MG63 (cell line): Measurements from ENCODE around the gene TGIF1. TPM values are rescaled to one million over a fixed set of nuclear protein-coding genes. Genes with fewer than 3 reads are reported as not detected.

Experiments
- DNase-seq: peaks from one replicate; pipeline ENCODE4 v3.0.0-alpha.2; 2020
- H3K27me3 ChIP-seq: fragments of 250-450 bp; sonication (Bioruptor Pico); 2 replicates; pipeline ENCODE4 v1.5.1; 2020; ENCODE audit warnings: mild to moderate bottlenecking, moderate library complexity
- H3K36me3 ChIP-seq: fragments of 250-450 bp; sonication (Bioruptor Pico); 2 replicates; pipeline ENCODE4 v1.5.1; 2020; ENCODE audit warnings: mild to moderate bottlenecking, moderate library complexity
- H3K4me3 ChIP-seq: fragments of 250-450 bp; sonication (Bioruptor Pico); 2 replicates; pipeline ENCODE4 v1.5.1; 2020; ENCODE audit warnings: mild to moderate bottlenecking, moderate library complexity
- H3K9me3 ChIP-seq: fragments of 250-450 bp; sonication (Bioruptor Pico); 2 replicates; pipeline ENCODE4 v1.5.1; 2020; ENCODE audit warnings: mild to moderate bottlenecking, moderate library complexity
- total RNA-seq: library from RNA; depleted of rRNA; stranded (reverse); fragments of >200 nt; shearing (Covaris generic); gene quantifications from 2 replicates; pipeline ENCODE4 v1.2.3, GENCODE V29; 2014; ENCODE audit warnings: low replicate concordance

The TGIF1 gene
- total RNA-seq, 1 experiment from 2014 or later = 28.2 TPM

DNA sequence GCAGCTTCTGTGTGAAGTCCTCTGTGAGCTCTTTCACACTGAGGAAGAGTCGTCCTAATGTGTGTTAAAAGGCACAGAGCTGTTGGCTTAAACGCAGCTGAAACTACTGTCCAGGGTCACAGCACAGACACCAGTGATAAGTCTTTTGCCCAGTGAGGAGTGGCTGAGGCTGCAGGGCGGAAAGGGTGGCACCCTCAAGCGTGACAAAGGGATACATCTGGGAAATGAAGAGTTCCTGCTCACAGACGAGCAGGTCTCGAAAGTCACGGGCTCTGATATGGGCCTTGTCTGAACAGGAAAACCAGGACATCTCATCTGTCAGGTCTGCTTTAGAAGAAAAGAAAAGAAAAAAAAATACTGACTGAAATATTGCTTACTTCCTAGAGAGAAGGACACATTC, 36.5 kb downstream of the TGIF1 start:
- no peaks in the 10 kb centered on the region for H3K36me3 ChIP-seq
- H3K27me3 ChIP-seq = no peaks in the 10 kb centered on the region
- DNase-seq = no peak
- no peak overlapping the region for H3K4me3 ChIP-seq
- no peaks in the 10 kb centered on the region for H3K9me3 ChIP-seq

GRCh38 chr18:3489462-3489861, 39.5 kb downstream of the TGIF1 start:
- H3K27me3 ChIP-seq = no peaks in the 10 kb centered on the region
- DNase-seq = no peak
- no peak overlapping the region for H3K4me3 ChIP-seq
- no peaks in the 10 kb centered on the region for H3K9me3 ChIP-seq
- no peaks in the 10 kb centered on the region for H3K36me3 ChIP-seq

DNA sequence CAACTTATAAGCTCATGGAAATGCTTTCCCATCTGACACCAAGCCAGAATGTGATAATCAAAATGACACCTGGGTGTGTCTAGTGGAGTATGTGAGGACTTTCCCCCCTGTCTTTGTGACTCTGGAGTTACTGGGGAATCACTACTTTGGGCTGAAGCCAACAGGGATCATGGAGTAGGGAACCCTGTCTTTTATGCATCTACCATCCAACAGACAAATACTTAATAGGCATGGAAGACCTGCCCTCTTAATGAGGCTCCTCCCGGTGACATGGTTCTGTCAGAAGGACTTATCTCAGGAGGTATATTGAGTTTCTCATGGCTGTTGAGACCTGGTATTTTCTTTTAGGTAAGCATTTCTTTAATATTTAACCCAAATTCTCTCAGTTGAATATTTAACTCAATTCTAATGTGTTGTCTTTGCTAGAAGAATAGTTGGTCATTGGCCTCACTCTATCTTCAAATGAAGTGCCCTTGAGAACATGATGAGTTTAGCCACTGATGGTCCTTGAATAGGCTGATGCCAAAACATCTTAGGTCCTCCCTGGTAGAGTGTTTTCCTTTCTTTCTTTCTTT, 42.1 kb downstream of the TGIF1 start:
- Histone ChIP-seq H3K36me3 (no peaks in the 10 kb centered on the region), H3K27me3 (no peaks in the 10 kb centered on the region), H3K9me3 (no peaks in the 10 kb centered on the region), H3K4me3 (no peak overlapping the region)
- no peak for DNase-seq

DNA sequence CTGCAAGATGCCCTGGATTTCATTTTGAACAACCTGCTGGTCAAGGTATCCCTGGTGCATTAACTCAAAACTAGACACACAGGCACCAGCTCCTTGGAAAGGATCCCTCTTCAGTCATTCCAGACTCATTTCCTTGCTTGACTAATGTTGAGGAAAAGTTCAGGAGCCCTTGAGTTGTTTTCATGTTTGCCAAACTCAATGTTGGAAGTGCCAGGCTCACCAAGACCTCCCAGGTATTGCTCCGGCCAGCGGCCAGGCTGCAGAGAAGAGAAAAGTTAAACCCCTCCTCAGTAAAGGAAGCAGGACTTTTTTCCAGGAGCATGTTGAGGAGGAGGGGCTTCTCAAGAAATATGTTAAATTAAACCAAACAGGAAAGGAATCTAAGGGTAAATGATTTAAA, 42.7 kb downstream of the TGIF1 start:
- Histone ChIP-seq H3K36me3 (no peaks in the 10 kb centered on the region), H3K4me3 (no peak overlapping the region), H3K9me3 (no peaks in the 10 kb centered on the region), H3K27me3 (no peaks in the 10 kb centered on the region)
- no peak for DNase-seq

GRCh38 chr18:3493501-3494244, 43.7 kb downstream of the TGIF1 start:
- Histone ChIP-seq H3K4me3 (no peak overlapping the region), H3K36me3 (no peaks in the 10 kb centered on the region), H3K9me3 (no peaks in the 10 kb centered on the region), H3K27me3 (no peaks in the 10 kb centered on the region)
- DNase-seq = no peak

DNA sequence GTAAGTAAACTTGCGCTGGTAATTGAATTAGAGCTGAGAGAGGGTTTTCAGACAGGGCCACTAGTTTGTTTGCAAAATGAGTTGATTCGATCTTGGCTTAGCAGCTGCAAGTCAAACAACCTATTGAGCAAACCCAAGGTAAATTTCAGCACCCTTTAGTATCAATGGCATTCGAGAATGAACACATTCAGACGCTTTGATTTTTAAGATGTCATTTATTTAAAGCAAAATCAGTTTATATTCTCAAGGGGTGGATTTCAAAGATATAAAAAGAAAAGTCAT, 44.2 kb downstream of the TGIF1 start:
- Histone ChIP-seq H3K27me3 (no peaks in the 10 kb centered on the region), H3K36me3 (no peaks in the 10 kb centered on the region), H3K9me3 (no peaks in the 10 kb centered on the region), H3K4me3 (no peak overlapping the region)
- no peak for DNase-seq

DNA sequence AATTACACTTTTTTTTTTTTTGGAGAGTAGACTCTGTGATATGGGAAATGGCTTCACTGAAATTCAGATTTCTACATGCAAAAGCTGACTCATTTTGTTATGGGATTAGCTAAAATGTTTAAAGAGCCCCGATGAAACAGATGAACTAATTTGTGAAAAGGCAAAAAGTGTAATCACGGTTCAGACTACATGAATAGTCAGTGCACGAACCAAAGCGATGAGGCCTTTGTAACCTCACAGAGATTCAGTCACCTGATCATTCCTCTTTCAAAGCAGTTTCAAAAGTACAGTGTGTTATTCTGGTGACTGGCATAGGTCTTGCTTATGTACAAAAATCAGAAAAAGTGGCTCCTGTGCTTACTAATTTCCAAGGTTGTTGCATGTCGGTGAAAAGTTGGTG, 44.6 kb downstream of the TGIF1 start:
- Histone ChIP-seq H3K27me3 (no peaks in the 10 kb centered on the region), H3K36me3 (no peaks in the 10 kb centered on the region), H3K9me3 (no peaks in the 10 kb centered on the region), H3K4me3 (no peak overlapping the region)
- no peak for DNase-seq

- no peak for DNase-seq
- H3K9me3 ChIP-seq = no peaks in the 10 kb centered on the region
- H3K27me3 ChIP-seq = no peaks in the 10 kb centered on the region
- H3K4me3 ChIP-seq = no peak overlapping the region
- no peaks in the 10 kb centered on the region for H3K36me3 ChIP-seq
These were observed 45.9 kb downstream of the TGIF1 start for GRCh38 chr18:3495691-3496430.

DNA sequence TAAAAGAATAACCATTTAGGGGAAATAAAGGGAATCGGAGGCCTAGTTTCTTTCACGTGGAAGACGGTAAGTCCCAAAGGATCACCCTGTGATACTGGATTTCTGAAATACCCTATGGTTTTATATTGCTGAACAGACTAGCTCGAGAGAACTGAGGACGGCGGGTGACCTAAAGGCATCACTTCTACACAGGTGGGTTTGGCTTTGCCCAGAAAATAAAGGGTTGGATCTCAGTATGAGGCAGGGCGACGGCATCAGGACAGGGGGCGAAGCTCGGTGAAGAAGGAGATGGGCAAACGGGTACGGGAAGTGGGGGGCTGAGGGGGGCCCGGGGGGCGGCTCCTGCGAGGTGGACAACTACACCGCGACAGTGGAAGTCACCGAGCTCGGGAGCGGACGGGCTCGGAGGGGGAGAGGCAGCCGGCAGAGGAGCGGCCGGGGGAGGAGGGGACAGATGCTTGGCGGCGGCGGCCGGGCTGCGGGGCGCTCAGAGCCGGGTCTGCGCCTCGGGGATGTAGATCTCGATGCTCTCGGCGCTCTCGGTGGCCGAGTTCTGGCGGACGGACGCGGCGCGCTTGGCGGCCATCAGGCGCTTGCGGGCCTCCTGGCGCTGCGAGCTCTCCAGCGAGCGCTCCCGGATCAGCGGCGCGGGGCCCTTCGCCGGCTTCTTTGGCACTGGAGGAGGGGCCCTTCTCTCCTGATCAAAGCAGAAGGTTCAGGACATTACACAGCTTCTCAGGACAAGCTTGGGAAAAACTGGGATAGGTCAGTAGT, 48.9 kb downstream of the TGIF1 start:
- Histone ChIP-seq H3K36me3 (no peaks in the 10 kb centered on the region), H3K27me3 (no peaks in the 10 kb centered on the region), H3K9me3 (no peaks in the 10 kb centered on the region), H3K4me3 (peak overlapping the region; percentile 11; the same call in 1 of the 2 replicates)
- peak; percentile 7 for DNase-seq

GRCh38 chr18:3499501-3499900, 49.5 kb downstream of the TGIF1 start:
- H3K27me3 ChIP-seq = no peaks in the 10 kb centered on the region
- no peaks in the 10 kb centered on the region for H3K9me3 ChIP-seq
- H3K4me3 ChIP-seq = no peak overlapping the region

DNA sequence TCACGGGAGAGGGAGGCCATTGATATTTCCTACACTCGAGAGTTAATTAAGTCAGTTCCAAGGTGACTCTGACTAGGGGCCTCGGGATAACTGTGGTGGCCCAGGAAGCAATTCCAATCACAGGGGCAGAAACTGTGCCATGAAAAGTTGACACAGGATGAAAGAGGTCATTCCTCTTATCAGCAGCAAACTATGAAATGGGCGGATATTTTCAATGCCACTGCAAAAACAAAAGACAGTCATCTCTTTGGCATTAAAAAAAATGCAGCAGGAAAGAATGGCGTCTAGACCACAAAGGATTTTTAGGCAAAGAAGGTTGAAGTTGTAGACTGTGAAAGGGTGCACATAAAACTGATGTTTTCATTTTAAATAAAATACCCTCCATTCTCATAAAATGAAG, 50.0 kb downstream of the TGIF1 start:
- DNase-seq = no peak
- no peak overlapping the region for H3K4me3 ChIP-seq
- H3K9me3 ChIP-seq = no peaks in the 10 kb centered on the region

More at GRCh38 chr18:3499501-3499900, 49.5 kb downstream of the TGIF1 start:
- no peaks in the 10 kb centered on the region for H3K36me3 ChIP-seq
- DNase-seq = no peak

DNA sequence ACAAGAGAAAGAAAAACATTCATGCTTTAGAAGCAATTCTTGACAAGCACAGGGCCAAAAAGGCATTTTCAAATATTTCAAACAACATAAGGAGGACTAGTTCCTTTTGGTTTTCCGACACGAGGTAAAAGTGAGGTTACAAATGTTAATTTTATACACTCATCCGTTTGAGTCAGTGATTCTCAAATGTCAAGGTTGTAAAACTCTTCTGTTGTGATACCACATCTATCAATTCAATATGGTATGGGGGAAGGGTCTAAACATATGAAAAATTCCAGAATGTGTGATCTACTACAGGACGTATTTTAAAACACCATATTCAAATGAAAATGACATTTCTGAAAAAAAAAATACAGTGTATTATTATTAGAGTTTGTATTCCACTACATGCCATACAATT, 52.7 kb downstream of the TGIF1 start:
- Histone ChIP-seq H3K4me3 (no peak overlapping the region), H3K9me3 (no peaks in the 10 kb centered on the region), H3K36me3 (no peaks in the 10 kb centered on the region), H3K27me3 (no peaks in the 10 kb centered on the region)
- DNase-seq = no peak

More for the DNA sequence above, 50.0 kb downstream of the TGIF1 start:
- no peaks in the 10 kb centered on the region for H3K36me3 ChIP-seq
- H3K27me3 ChIP-seq = no peaks in the 10 kb centered on the region

GRCh38 chr18:3504637-3505036, 54.7 kb downstream of the TGIF1 start:
- H3K27me3 ChIP-seq = no peaks in the 10 kb centered on the region
- no peaks in the 10 kb centered on the region for H3K36me3 ChIP-seq
- H3K9me3 ChIP-seq = no peaks in the 10 kb centered on the region

DNA sequence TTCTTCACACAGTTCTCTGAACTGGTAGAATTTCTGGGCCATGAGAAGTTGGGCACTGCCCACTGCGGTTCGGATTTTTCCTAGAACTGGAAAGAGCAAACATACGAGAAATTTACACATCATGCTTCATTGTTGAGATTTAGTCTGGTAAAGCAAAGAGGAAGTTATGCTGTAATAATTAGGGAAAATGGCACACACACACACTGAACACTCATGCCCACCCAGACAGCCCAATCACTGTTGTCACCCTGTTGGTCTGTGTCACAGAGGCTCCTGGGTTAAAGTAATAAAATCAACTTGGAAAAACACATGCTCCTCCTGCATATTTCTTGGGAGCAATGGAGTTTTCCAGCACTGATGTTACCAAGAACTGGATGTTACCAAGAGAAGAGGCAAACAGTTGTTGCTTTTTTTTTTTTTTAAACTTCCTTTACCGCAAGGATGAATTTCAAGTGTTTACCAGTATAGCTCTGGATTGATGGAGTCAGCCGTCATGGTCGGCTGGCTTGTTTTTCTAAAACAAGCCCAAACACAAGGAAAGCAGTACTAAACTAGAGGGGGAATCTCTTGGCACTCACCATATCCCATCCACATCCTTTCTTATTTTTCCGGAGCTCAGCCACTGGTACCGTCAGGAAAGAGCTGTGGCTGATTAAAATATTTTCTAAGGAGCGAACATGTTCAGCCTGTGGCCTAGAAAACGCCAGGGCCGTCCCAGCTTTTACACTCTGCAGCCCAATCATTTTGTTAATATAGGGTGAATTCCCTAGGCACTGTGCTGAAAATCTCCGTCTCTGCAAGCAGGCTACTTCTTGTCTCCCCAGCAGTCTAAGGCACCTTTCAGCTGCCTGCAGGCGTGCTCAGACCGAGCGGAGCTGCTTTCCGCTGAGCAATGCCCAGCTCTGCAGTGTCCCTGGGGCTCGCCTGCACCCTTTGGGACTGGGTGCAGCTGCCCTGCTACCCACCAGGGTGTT, 58.9 kb downstream of the TGIF1 start:
- Histone ChIP-seq H3K9me3 (no peaks in the 10 kb centered on the region), H3K36me3 (no peaks in the 10 kb centered on the region), H3K4me3 (no peak overlapping the region), H3K27me3 (no peaks in the 10 kb centered on the region)
- no peak for DNase-seq

More at GRCh38 chr18:3504637-3505036, 54.7 kb downstream of the TGIF1 start:
- no peak overlapping the region for H3K4me3 ChIP-seq
- no peak for DNase-seq
